Measurements from ENCODE around the gene SLC9A9.

The SLC9A9 gene

GRCh38 chr3:143650827-143651226 lies 197.4 kb downstream of the SLC9A9 start:
- no peak for TF ChIP-seq CTCF (IDR thresholded peaks at IDR 0.05; ENCODE audit: insufficient read depth, low read depth, low read length, missing control alignments)
- H3K4me3 ChIP-seq (ENCODE audit: low read length): no peak overlapping the region
- DNase-seq (ENCODE audit: low read depth): no peak

- no peak for TF ChIP-seq CTCF (IDR thresholded peaks at IDR 0.05; ENCODE audit: insufficient read depth, low read depth, low read length, missing control alignments)
- no peak overlapping the region for H3K4me3 ChIP-seq (ENCODE audit: low read length)
- DNase-seq (ENCODE audit: low read depth): no peak
Observed at GRCh38 chr3:143650120-143650519, 198.1 kb downstream of the SLC9A9 start.

- peak; percentile 33 for DNase-seq (ENCODE audit: low read depth)
- no peak overlapping the region for H3K4me3 ChIP-seq (ENCODE audit: low read length)
- peak; percentile 48 for TF ChIP-seq CTCF (IDR thresholded peaks at IDR 0.05; ENCODE audit: insufficient read depth, low read depth, low read length, missing control alignments)
Observed at GRCh38 chr3:143648708-143649107, 199.6 kb downstream of the SLC9A9 start.

- DNase-seq (ENCODE audit: low read depth): no peak
- no peak for TF ChIP-seq CTCF (IDR thresholded peaks at IDR 0.05; ENCODE audit: insufficient read depth, low read depth, low read length, missing control alignments)
- no peak overlapping the region for H3K4me3 ChIP-seq (ENCODE audit: low read length)
Observed at GRCh38 chr3:143648218-143648617, 200.1 kb downstream of the SLC9A9 start.

- H3K4me3 ChIP-seq (ENCODE audit: low read length): no peak overlapping the region
- DNase-seq (ENCODE audit: low read depth): peak; percentile 85
- peak; percentile 79 for TF ChIP-seq CTCF (IDR thresholded peaks at IDR 0.05; ENCODE audit: insufficient read depth, low read depth, low read length, missing control alignments)
Observed at GRCh38 chr3:143644370-143645089, 203.7 kb downstream of the SLC9A9 start.

GRCh38 chr3:143643905-143644304 lies 204.4 kb downstream of the SLC9A9 start:
- no peak overlapping the region for H3K4me3 ChIP-seq (ENCODE audit: low read length)
- no peak for TF ChIP-seq CTCF (IDR thresholded peaks at IDR 0.05; ENCODE audit: insufficient read depth, low read depth, low read length, missing control alignments)
- DNase-seq (ENCODE audit: low read depth): no peak

GRCh38 chr3:143640774-143641173 lies 207.5 kb downstream of the SLC9A9 start:
- H3K4me3 ChIP-seq (ENCODE audit: low read length): no peak overlapping the region
- no peak for DNase-seq (ENCODE audit: low read depth)
- TF ChIP-seq CTCF (IDR thresholded peaks at IDR 0.05; ENCODE audit: insufficient read depth, low read depth, low read length, missing control alignments): no peak

Data from epithelial cell of esophagus (primary cell).